ENCODE measurements around the gene CAMK1D.

The CAMK1D gene

GRCh38 chr10:12833451-12833850 lies 484.1 kb downstream of the CAMK1D start:
- DNase-seq (ENCODE audit: low read depth) = no peak
- no peak overlapping the region for H3K4me3 ChIP-seq (ENCODE audit: low read depth, low read length)
- TF ChIP-seq, protein P1, sequence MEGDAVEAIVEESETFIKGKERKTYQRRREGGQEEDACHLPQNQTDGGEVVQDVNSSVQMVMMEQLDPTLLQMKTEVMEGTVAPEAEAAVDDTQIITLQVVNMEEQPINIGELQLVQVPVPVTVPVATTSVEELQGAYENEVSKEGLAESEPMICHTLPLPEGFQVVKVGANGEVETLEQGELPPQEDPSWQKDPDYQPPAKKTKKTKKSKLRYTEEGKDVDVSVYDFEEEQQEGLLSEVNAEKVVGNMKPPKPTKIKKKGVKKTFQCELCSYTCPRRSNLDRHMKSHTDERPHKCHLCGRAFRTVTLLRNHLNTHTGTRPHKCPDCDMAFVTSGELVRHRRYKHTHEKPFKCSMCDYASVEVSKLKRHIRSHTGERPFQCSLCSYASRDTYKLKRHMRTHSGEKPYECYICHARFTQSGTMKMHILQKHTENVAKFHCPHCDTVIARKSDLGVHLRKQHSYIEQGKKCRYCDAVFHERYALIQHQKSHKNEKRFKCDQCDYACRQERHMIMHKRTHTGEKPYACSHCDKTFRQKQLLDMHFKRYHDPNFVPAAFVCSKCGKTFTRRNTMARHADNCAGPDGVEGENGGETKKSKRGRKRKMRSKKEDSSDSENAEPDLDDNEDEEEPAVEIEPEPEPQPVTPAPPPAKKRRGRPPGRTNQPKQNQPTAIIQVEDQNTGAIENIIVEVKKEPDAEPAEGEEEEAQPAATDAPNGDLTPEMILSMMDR (IDR thresholded peaks at IDR 0.05; ENCODE audit: control insufficient read depth, extremely low read depth, insufficient read depth) = no peak

DNA sequence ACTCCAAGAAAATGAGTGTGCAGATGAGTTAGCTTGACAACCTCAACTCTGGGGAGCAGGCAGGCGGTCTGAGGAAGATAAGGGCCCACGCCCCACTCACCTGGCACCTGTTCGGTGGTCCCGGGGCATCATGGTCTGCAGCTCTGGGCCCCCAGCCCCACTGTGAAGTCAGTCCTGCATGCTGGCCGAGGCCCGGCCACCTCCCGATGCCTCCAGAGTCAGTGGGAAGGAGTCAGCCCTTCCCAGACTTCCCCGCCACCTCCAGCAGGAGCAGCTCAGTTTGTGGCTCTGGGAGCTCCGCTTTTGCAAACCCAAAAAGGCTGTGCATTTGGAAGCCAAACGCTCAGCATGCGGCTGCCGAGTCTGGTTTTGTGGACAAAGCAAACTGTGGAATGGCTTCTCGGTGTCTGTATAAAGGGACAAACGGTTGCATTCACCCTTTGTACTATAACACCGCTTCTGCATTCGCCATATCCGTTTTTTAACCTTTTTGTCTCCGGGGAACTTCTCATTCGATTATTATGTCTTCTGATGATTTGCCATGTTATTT lies 484.8 kb downstream of the CAMK1D start:
- H3K4me3 ChIP-seq (ENCODE audit: low read depth, low read length) = no peak overlapping the region
- TF ChIP-seq, protein P1 (IDR thresholded peaks at IDR 0.05; ENCODE audit: control insufficient read depth, extremely low read depth, insufficient read depth) = no peak
- no peak for DNase-seq (ENCODE audit: low read depth)

DNA sequence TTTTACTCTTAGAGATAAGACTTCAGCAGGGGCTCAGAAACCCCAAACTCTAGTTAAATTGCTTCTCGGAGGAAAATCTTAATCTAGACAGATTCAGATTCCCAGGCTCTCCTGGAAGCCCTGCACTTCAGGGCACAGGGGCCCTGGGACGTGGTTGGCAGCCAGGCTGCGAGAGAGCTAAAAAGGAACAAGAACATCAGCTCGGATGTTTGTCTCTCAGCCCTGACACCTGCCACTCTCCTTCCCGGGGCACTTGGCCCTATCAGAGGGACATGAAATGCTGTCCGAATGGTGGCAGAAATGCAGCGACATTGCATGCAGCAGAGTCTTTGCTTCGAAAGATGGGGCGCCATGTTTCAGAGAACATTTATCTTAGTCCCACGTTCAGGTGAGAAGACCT lies 485.4 kb downstream of the CAMK1D start:
- H3K4me3 ChIP-seq (ENCODE audit: low read depth, low read length) = no peak overlapping the region
- TF ChIP-seq, protein P1 (IDR thresholded peaks at IDR 0.05; ENCODE audit: control insufficient read depth, extremely low read depth, insufficient read depth) = no peak
- no peak for DNase-seq (ENCODE audit: low read depth)

DNA sequence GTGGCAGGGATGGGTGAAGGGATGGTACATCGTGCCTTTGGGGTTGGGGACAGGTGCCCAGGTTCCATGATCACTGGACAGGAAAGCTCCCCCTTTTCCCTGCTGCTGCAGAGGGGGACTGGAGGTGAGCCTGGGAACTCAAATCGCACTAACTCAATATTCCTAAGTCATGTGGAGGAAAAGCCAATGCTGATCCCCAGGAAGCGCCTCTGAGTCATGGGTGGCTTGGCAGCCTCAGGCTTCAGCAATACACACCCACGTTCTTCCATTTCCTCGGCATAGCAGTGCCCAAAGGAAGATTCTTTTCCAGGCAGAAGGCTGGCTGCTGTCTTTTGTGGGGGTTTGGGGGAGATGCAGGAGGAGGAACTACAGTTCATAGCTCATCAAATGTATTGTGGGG lies 486.4 kb downstream of the CAMK1D start:
- no peak for DNase-seq (ENCODE audit: low read depth)

DNA sequence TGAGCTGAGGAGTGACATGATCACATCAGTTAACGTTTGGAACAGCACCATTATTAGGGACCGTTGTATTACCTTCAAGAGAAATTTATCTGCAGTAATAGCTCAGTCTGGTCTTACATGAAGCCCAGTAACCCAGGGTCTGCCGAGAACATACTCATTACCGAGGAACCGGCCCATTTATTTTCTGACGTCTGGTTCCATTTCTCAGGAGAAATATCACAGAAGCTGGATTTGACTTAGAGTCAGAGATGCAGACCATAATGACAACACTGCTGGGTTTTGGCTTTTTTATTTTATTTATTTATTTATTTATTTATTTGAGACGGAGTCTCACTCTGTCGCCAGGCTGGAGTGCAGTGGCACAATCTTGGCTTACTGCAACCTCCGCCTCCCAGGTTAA lies 489.0 kb downstream of the CAMK1D start:
- DNase-seq (ENCODE audit: low read depth) = no peak
- TF ChIP-seq, protein P1 (IDR thresholded peaks at IDR 0.05; ENCODE audit: control insufficient read depth, extremely low read depth, insufficient read depth) = no peak
- no peak overlapping the region for H3K4me3 ChIP-seq (ENCODE audit: low read depth, low read length)

More for the DNA sequence above, 486.4 kb downstream of the CAMK1D start:
- TF ChIP-seq, protein P1 (IDR thresholded peaks at IDR 0.05; ENCODE audit: control insufficient read depth, extremely low read depth, insufficient read depth) = no peak
- H3K4me3 ChIP-seq (ENCODE audit: low read depth, low read length) = no peak overlapping the region

DNA sequence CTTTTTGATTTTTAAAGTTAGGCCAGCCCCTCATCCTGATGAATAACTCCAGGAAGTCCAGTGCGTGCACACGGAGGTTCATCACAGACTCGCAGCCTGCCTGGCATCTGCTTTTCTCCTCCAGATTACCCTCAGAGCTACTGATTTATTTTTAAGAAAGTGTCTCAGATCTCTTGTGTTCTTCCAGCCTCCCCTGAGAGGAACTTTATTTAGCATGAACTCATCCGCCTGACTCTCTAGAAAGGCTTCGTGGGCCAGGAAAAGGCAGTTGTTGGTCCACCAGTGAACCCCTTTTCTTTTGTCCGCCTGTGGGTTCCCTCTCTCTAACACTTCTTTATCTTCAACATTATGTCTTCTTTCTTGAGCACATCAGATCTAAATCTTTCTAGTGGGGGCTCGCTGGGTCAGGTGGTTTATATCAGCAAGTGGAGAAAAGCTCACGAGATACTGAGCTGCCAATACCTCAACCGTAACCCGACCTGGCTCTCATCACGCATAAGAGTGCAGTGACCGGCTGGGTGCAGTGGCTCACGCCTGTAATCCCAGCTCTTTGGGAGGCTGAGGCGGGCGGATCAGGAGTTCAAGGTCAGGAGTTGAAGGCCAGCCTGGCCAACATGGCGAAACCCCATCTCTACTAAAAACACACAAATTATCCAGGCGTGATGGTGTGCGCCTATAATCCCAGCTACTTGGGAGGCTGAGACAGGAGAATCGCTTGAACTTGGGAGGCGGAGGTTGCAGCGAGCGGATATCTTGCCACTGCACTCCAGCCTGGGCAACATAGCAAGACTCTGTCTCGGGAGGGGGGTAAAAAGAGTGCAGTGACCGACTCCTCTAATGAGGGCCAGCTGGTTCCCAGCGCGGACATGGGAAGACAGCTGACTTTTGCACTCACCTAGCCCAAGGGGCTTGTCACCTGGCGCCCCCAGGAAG lies 489.9 kb downstream of the CAMK1D start:
- no peak overlapping the region for H3K4me3 ChIP-seq (ENCODE audit: low read depth, low read length)
- DNase-seq (ENCODE audit: low read depth) = no peak
- TF ChIP-seq, protein P1 (IDR thresholded peaks at IDR 0.05; ENCODE audit: control insufficient read depth, extremely low read depth, insufficient read depth) = no peak
